ENCODE results near the gene DENND1A.

Gene DENND1A

DNA sequence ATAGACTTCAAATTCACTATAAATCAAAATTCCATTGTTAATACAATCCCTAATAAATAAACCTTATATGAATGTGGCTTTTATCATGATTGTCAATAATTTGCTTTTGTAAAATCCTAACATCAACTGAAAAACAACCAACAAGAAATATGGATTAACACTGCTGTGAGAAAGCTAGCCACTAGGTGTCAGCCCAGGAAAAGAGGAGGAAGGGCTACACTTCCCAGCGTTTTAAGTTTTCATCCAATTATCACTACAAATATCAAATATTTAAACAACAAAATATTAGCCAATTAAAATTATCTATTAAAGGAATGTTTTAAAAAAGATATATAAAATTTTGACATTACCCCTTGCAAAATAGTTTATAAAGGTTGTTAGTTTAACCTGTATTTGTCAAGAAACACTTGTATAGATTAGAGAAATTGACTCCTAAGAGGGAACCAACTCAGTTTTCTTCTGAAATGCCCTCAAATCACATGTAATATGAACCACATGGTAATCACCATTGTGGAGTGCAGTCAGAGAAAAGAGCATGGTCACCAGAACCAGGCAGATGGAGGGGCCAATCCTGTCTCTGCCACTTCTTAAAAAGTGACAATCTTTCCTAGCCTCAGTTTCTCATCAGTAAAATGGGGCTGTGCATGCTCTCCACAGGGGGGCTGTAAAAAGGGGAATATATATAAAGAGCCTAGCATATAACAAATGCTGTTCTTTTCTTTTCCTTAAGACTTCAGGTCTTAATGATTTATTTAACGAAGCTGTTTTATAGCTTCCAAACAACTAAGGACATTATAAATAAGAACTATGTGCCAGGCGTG, 385.7 kb downstream of the DENND1A start:
- POLR2A ChIA-PET, result no interaction called here
- CTCF ChIA-PET, result interaction anchor here (0.7 kb wide), 1 partner anchor 44 kb away, joined by 3 read pairs; no protein-coding TSS in a partner anchor
- TF ChIP-seq, protein P1, sequence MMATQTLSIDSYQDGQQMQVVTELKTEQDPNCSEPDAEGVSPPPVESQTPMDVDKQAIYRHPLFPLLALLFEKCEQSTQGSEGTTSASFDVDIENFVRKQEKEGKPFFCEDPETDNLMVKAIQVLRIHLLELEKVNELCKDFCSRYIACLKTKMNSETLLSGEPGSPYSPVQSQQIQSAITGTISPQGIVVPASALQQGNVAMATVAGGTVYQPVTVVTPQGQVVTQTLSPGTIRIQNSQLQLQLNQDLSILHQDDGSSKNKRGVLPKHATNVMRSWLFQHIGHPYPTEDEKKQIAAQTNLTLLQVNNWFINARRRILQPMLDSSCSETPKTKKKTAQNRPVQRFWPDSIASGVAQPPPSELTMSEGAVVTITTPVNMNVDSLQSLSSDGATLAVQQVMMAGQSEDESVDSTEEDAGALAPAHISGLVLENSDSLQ (IDR thresholded peaks at IDR 0.05), result no peak
- TF ChIP-seq FOXA1 (IDR thresholded peaks at IDR 0.05) (no peak), SUZ12 (IDR thresholded peaks at IDR 0.05) (no peak), TARDBP (IDR thresholded peaks at IDR 0.05) (no peak), SP1 (IDR thresholded peaks at IDR 0.05) (no peak), LEF1 (IDR thresholded peaks at IDR 0.05; ENCODE audit: borderline replicate concordance) (no peak), ELF4 (IDR thresholded peaks at IDR 0.05) (no peak), ZNF384 (IDR thresholded peaks at IDR 0.05) (no peak), FOXM1 (IDR thresholded peaks at IDR 0.05; ENCODE audit: borderline replicate concordance) (no peak), HDGF (IDR thresholded peaks at IDR 0.05; ENCODE audit: borderline replicate concordance) (no peak), L3MBTL2 (conservative IDR thresholded peaks at IDR 0.05) (no peak)
- DNase-seq (ENCODE audit: extremely low spot score), result peak; percentile 46

DNA sequence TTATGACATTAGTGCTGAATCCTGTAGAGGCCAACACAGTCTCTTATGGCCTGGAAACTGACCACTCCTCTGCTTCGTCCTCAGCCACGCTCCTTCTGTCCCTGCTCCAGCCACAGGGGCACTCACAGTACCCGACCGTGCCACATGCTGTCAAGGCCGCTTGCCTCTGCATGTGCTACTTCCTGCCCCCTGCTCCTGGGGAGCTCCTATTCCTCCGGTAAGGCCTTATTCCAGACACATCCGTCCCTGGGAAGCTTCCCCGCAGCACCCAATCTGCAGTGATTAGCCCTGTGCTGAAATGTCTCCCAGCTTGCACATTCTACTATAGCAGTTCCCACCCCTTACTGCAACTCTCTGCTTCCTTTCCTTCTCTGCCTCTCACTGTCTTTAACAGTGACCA, 386.4 kb downstream of the DENND1A start:
- POLR2A ChIA-PET, result no interaction called here
- TF ChIP-seq SUZ12 (IDR thresholded peaks at IDR 0.05) (no peak), ZNF384 (IDR thresholded peaks at IDR 0.05) (no peak), NFRKB (IDR thresholded peaks at IDR 0.05) (no peak), FOXK2 (IDR thresholded peaks at IDR 0.05) (no peak), FOXA1 (IDR thresholded peaks at IDR 0.05) (no peak), LEF1 (IDR thresholded peaks at IDR 0.05; ENCODE audit: borderline replicate concordance) (no peak), SP1 (IDR thresholded peaks at IDR 0.05) (no peak), ELF4 (IDR thresholded peaks at IDR 0.05) (no peak), L3MBTL2 (conservative IDR thresholded peaks at IDR 0.05) (no peak), TARDBP (IDR thresholded peaks at IDR 0.05) (no peak), BHLHE40 (IDR thresholded peaks at IDR 0.05; ENCODE audit: borderline replicate concordance) (no peak), ARNT (IDR thresholded peaks at IDR 0.05) (no peak), HDGF (IDR thresholded peaks at IDR 0.05; ENCODE audit: borderline replicate concordance) (no peak), CTBP1 (IDR thresholded peaks at IDR 0.05; ENCODE audit: borderline replicate concordance) (no peak), FOXM1 (IDR thresholded peaks at IDR 0.05; ENCODE audit: borderline replicate concordance) (no peak)
- TF ChIP-seq, protein P1 (IDR thresholded peaks at IDR 0.05), result no peak
- DNase-seq (ENCODE audit: extremely low spot score), result no peak
- CTCF ChIA-PET, result interaction anchor here (0.7 kb wide), 1 partner anchor 43 kb away, joined by 3 read pairs; no protein-coding TSS in a partner anchor

DNA sequence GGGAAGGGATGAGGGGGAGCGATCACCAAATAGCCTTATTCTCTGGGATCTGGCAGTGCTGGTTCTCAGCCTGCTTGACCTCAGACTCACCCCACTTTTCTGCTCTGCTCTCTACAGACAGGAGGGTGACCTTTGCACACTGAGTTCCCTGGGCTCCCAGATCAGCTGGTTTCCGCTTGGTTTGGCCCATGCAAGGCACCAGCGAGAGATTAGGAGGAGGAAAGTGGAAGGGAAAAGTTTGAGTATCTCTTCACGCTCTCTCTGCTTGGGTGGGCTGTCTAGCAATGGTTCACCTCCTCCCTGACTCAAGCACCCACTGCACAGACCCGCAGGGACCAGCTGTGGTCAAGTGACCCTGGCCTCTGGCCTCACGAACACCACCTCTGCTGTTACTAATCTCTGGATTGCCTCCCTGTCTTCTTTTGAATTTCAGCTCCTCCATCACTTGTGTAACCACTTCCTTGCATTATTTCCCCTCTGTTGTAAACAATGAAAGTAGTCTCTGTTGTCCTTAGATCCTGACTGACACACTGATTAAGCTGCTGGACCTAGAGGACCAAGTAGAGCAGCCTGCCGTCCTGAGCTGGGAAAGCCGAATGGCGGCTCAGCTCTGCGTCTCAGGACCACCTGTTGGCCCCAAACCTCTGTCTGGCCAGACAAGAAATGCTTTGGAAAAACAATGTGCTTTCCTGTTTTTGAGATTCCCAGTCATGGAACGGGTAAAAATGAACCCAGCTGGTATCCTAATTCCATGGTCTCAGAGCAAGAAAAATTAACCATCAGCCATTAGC, 387.3 kb downstream of the DENND1A start:
- POLR2A ChIA-PET, result no interaction called here

DNA sequence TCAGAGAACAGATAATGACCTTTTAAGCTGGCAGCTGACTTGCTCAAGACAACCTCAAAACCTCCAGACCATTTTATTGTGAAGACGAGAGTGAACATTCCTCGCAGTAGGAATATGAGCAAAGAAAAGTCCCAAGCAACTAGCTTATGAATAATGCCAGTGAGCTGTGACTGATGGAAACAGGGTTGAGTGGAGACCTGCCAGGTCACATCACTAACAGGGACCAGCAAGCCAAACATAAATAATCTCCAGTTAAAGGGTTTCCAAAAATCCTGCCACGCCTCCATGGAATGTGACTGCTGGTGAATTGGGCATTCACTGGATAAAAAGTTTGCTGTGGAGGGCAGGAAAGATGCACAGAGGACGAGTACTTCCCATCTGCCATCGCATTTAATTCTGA, 388.5 kb downstream of the DENND1A start:
- ChIA-PET CTCF (no interaction called here), POLR2A (no interaction called here)
- no peak for DNase-seq (ENCODE audit: extremely low spot score)
- TF ChIP-seq HDGF (IDR thresholded peaks at IDR 0.05; ENCODE audit: borderline replicate concordance), result no peak
- TF ChIP-seq CTBP1 (IDR thresholded peaks at IDR 0.05; ENCODE audit: borderline replicate concordance), result no peak
- TF ChIP-seq L3MBTL2 (conservative IDR thresholded peaks at IDR 0.05), result no peak
- no peak for TF ChIP-seq TARDBP (IDR thresholded peaks at IDR 0.05)
- TF ChIP-seq LEF1 (IDR thresholded peaks at IDR 0.05; ENCODE audit: borderline replicate concordance), result no peak
- TF ChIP-seq BHLHE40 (IDR thresholded peaks at IDR 0.05; ENCODE audit: borderline replicate concordance), result no peak
- no peak for TF ChIP-seq ELF4 (IDR thresholded peaks at IDR 0.05)
- TF ChIP-seq, protein P1 (IDR thresholded peaks at IDR 0.05), result no peak
- TF ChIP-seq SP1 (IDR thresholded peaks at IDR 0.05), result no peak
- TF ChIP-seq NFRKB (IDR thresholded peaks at IDR 0.05), result no peak
- no peak for TF ChIP-seq FOXA1 (IDR thresholded peaks at IDR 0.05)
- TF ChIP-seq SUZ12 (IDR thresholded peaks at IDR 0.05), result no peak
- no peak for TF ChIP-seq ARNT (IDR thresholded peaks at IDR 0.05)
- TF ChIP-seq FOXK2 (IDR thresholded peaks at IDR 0.05), result no peak

More for the DNA sequence above, 387.3 kb downstream of the DENND1A start:
- DNase-seq (ENCODE audit: extremely low spot score), result no peak
- CTCF ChIA-PET, result no interaction called here
- TF ChIP-seq LEF1 (IDR thresholded peaks at IDR 0.05; ENCODE audit: borderline replicate concordance), result no peak
- TF ChIP-seq TARDBP (IDR thresholded peaks at IDR 0.05), result no peak
- TF ChIP-seq BHLHE40 (IDR thresholded peaks at IDR 0.05; ENCODE audit: borderline replicate concordance), result no peak
- no peak for TF ChIP-seq FOXK2 (IDR thresholded peaks at IDR 0.05)
- no peak for TF ChIP-seq ZNF384 (IDR thresholded peaks at IDR 0.05)
- TF ChIP-seq HDGF (IDR thresholded peaks at IDR 0.05; ENCODE audit: borderline replicate concordance), result no peak
- TF ChIP-seq SP1 (IDR thresholded peaks at IDR 0.05), result no peak

DNA sequence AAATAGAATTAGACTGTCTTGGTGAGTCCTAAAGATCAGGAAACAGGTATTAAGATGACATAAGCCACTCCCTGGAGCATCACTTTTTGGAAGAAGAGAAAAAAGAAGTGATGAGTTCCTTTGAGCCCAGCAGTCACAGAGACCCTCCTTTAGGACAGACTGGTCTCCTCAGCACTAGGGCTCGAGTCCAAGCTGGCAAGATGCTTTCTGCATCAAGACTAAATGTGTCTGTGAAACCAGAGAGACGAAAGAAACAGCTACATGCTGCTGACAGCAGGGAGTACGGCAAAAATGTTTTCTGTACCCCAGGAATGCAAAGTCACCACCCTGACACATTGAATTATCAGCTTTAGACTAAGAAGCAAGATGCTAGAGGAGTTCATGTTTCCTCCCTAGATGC, 389.5 kb downstream of the DENND1A start:
- no peak for DNase-seq (ENCODE audit: extremely low spot score)
- TF ChIP-seq CTBP1 (IDR thresholded peaks at IDR 0.05; ENCODE audit: borderline replicate concordance) (no peak), FOXM1 (IDR thresholded peaks at IDR 0.05; ENCODE audit: borderline replicate concordance) (no peak), L3MBTL2 (conservative IDR thresholded peaks at IDR 0.05) (no peak), HDGF (IDR thresholded peaks at IDR 0.05; ENCODE audit: borderline replicate concordance) (no peak), FOXK2 (IDR thresholded peaks at IDR 0.05) (no peak), ARNT (IDR thresholded peaks at IDR 0.05) (no peak), BHLHE40 (IDR thresholded peaks at IDR 0.05; ENCODE audit: borderline replicate concordance) (no peak), FOXA1 (IDR thresholded peaks at IDR 0.05) (no peak), TARDBP (IDR thresholded peaks at IDR 0.05) (no peak), SUZ12 (IDR thresholded peaks at IDR 0.05) (no peak), ZNF384 (IDR thresholded peaks at IDR 0.05) (no peak), SP1 (IDR thresholded peaks at IDR 0.05) (no peak), ELF4 (IDR thresholded peaks at IDR 0.05) (no peak), NFRKB (IDR thresholded peaks at IDR 0.05) (no peak), LEF1 (IDR thresholded peaks at IDR 0.05; ENCODE audit: borderline replicate concordance) (no peak)
- TF ChIP-seq, protein P1 (IDR thresholded peaks at IDR 0.05), result no peak
- POLR2A ChIA-PET, result no interaction called here
- CTCF ChIA-PET, result no interaction called here

Data from HEK293T (cell line).